ENCODE results near the gene PSMD2.

- TF ChIP-seq POLR2A (IDR thresholded peaks at IDR 0.05; ENCODE audit: low read depth, low read length) = no peak
- no peak for TF ChIP-seq POLR2AphosphoS5 (IDR thresholded peaks at IDR 0.05; ENCODE audit: low read depth, low read length)
- no peak for TF ChIP-seq TAF1 (IDR thresholded peaks at IDR 0.05; ENCODE audit: borderline replicate concordance, low read depth, low read length)
These were observed 23.7 kb upstream of the PSMD2 start for GRCh38 chr3:184275381-184275701.

Measured in GM12892 (cell line).